Cardiac muscle cell (in vitro differentiated cells and primary cell): ENCODE results near the gene MECP2. TPM values are rescaled to one million over a fixed set of nuclear protein-coding genes. Genes with fewer than 3 reads are reported as not detected.
A peak's percentile ranks its signal among the peaks of the same experiment; 100 is the strongest.

ENCODE experiments used
- DNase-seq, 2 donors: peaks; one replicate each; pipeline versions ENCODE4 v3.0.0 to v3.0.0-alpha.2; 2010 to 2017; ENCODE audit warnings: low read depth in 1 of 2, low spot score in 1 of 2
- H3K27ac ChIP-seq: fragments of 200-600 bp; sonication (generic); 2 replicates; pipeline ENCODE4 v1.5.1; 2016
- H3K27me3 ChIP-seq: fragments of 200-600 bp; sonication (generic); 2 replicates; pipeline ENCODE4 v1.6.0; 2016; ENCODE audit warnings: control low read depth
- H3K36me3 ChIP-seq: fragments of 200-600 bp; sonication (generic); 2 replicates; pipeline ENCODE4 v1.5.1; 2016; ENCODE audit warnings: control low read depth
- H3K4me1 ChIP-seq: fragments of 200-600 bp; sonication (generic); 2 replicates; pipeline ENCODE4 v1.8.1; 2017; ENCODE audit warnings: low read depth, mild to moderate bottlenecking, mixed run types
- H3K4me3 ChIP-seq: fragments of 200-600 bp; sonication (generic); 2 replicates; pipeline ENCODE4 v1.5.1; 2016; ENCODE audit warnings: mild to moderate bottlenecking
- H3K9me3 ChIP-seq: fragments of 200-600 bp; sonication (generic); 2 replicates; pipeline ENCODE4 v1.5.1; 2017; ENCODE audit warnings: low read depth, mild to moderate bottlenecking, control low read depth
- polyA plus RNA-seq: library from polyadenylated mRNA; unstranded; fragments of >200 nt; fragmentation: Nextera tagmentation; extraction: Ambion mirVana; gene quantifications from 2 replicates; pipeline ENCODE4 v1.2.1, GENCODE V29; 2016
- total RNA-seq: library from RNA; depleted of rRNA; stranded (reverse); fragments of >200 nt; gene quantifications from 2 replicates; pipeline ENCODE4 v1.2.3, GENCODE V29; 2016
- TF ChIP-seq, protein P1 (sequence below): IDR thresholded peaks from 2 replicates; pipeline ENCODE4 v1.5.1; 2012; ENCODE audit warnings: low read depth, mild to moderate bottlenecking, low read length

Gene MECP2
- total and polyA plus RNA-seq, 2 experiments from 2014 or later: 17.9 to 64.5 TPM

DNA sequence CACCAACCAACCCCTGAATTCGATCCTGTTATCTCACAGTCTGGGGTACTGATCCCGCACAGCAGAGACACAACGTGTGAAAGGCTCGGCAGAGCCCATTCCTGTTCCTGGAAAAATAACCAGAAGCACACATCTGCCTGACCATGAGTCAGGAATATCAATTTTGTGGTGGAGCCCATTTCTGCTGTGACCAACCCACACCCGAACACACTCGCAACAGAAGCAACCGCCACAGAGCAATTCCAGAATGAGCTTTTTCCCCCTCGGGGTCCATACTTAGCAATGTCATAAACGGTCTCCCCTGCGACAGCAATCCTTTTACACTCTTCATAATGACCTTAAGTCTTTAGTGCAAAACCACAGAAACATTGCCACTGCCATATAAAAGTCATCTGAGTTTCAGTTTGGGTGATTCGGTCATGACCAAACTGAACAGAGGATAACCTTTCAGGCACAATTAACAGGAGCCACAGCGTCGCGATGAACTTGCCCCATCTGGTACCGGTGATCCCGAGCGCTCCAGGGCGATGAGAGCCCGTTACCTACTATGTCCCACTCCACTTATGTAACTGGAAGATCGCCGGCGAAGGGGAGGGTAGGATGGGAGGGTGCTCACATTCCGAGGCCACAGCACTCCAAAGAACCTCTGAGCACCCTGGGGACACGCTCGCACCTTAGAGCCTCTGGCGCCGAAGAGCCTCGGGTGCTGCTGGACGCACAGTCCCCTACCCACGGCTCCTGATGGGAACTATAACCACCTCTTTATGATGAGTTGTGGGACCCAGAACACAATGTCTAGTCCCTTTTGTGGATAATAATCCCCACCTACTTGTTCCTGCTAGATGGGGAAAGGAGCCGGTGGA is 1.1 kb downstream of the MECP2 start:
- DNase-seq: peak; percentile 11 to 27
- Histone ChIP-seq H3K9me3 (no peaks in the 10 kb centered on the region), H3K4me1 (peaks cover 15% of the 10 kb centered on the region), H3K27me3 (no peaks in the 10 kb centered on the region), H3K36me3 (no peaks in the 10 kb centered on the region), H3K27ac (peak overlapping the region; percentile 96), H3K4me3 (peak overlapping the region; percentile 64)
- TF ChIP-seq, protein P1, sequence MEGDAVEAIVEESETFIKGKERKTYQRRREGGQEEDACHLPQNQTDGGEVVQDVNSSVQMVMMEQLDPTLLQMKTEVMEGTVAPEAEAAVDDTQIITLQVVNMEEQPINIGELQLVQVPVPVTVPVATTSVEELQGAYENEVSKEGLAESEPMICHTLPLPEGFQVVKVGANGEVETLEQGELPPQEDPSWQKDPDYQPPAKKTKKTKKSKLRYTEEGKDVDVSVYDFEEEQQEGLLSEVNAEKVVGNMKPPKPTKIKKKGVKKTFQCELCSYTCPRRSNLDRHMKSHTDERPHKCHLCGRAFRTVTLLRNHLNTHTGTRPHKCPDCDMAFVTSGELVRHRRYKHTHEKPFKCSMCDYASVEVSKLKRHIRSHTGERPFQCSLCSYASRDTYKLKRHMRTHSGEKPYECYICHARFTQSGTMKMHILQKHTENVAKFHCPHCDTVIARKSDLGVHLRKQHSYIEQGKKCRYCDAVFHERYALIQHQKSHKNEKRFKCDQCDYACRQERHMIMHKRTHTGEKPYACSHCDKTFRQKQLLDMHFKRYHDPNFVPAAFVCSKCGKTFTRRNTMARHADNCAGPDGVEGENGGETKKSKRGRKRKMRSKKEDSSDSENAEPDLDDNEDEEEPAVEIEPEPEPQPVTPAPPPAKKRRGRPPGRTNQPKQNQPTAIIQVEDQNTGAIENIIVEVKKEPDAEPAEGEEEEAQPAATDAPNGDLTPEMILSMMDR: no peak

DNA sequence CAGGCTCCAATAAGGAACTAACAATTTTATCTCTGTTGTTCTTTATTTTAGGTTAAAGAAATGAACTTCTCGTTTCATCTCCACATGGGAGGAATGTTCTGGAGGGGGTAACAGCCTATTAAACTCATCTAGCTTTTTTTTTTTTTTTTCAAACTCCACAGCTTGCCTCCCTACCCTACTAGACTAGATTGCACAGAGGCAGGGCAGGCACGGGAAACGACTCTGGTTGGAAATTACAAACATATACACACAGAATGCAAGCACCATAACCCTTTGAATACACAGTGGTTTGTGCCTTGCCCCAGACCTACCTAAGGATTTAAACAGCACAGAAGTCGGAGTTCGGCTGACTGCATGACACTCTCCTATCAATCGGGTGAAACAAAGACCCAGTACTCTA is 2.7 kb downstream of the MECP2 start:
- H3K9me3 ChIP-seq: no peaks in the 10 kb centered on the region
- H3K27ac ChIP-seq: no peak overlapping the region
- TF ChIP-seq, protein P1: no peak
- H3K36me3 ChIP-seq: no peaks in the 10 kb centered on the region
- no peak overlapping the region for H3K4me3 ChIP-seq
- DNase-seq: no peak
- H3K4me1 ChIP-seq: peaks cover 15% of the 10 kb centered on the region
- H3K27me3 ChIP-seq: no peaks in the 10 kb centered on the region

DNA sequence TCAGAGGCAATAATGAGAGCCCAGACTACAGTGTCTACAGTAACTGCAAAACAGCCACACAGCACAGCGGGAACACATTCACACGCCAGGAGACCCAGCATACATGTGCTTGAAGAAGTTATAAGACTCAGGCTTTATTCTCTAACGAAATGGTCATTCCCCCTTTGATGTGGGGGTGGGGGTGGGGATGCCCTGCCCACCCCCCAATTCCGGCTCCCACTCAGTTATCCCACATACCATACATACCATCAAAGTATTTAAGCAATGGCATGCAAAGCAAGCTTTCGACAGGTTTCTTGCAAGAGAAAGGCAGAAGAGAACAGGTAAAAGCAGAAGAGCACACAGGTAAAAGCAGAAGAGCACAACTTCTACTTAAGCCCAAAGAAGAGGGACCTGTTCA is 3.6 kb downstream of the MECP2 start:
- H3K4me1 ChIP-seq: peaks cover 15% of the 10 kb centered on the region
- no peak overlapping the region for H3K27ac ChIP-seq
- no peak overlapping the region for H3K4me3 ChIP-seq
- TF ChIP-seq, protein P1: no peak
- H3K27me3 ChIP-seq: no peaks in the 10 kb centered on the region
- no peaks in the 10 kb centered on the region for H3K36me3 ChIP-seq
- no peaks in the 10 kb centered on the region for H3K9me3 ChIP-seq
- DNase-seq: no peak

DNA sequence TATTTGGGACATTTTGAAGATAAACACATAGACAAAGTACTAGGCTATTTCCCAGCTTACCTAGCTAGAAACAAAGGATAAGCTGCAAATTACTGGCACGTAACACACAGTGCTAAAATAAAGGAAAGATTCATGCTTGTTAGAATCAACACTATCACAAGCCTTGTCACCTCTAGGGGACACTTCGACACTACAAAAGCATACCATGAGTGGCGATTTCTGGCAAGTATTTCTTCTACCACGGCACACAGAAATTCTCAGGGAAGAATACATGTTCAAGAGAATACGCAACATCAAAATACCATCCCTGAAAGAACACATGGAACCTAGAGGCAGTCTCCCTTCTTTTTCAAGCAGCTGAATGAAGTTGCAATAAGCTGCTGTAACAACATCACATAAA is 5.1 kb downstream of the MECP2 start:
- H3K4me3 ChIP-seq: no peak overlapping the region
- TF ChIP-seq, protein P1: no peak
- no peaks in the 10 kb centered on the region for H3K36me3 ChIP-seq
- H3K4me1 ChIP-seq: peaks cover 15% of the 10 kb centered on the region
- H3K27me3 ChIP-seq: no peaks in the 10 kb centered on the region
- H3K27ac ChIP-seq: peak overlapping the region; percentile 60
- DNase-seq: no peak
- no peaks in the 10 kb centered on the region for H3K9me3 ChIP-seq

DNA sequence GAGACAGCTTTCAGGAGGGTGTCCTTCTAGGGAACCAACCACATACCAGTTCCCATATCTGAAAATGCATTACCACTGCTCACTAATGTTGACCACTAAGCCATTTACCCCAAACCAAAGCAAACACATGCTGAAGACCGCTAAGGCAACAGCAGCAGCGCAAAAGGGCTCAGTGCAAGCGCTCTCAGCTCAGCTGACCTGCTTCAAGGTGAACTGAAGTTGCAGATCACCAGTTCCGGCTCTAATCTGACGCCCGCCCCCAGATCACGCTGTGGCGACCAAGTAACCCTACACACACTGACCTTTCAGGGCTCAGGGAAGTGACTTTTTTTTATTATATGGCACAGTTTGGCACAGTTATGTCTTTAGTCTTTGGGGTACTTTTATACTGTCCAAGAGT is 5.8 kb downstream of the MECP2 start:
- H3K27ac ChIP-seq: peak overlapping the region; percentile 51
- peak in 1 of 2 donors; percentile 14 for DNase-seq

More for the DNA sequence above, 5.8 kb downstream of the MECP2 start:
- TF ChIP-seq, protein P1: no peak
- Histone ChIP-seq H3K36me3 (no peaks in the 10 kb centered on the region), H3K9me3 (no peaks in the 10 kb centered on the region), H3K4me3 (no peak overlapping the region), H3K27me3 (no peaks in the 10 kb centered on the region), H3K4me1 (peaks cover 15% of the 10 kb centered on the region)
